Progenitor cell of endocrine pancreas (in vitro differentiated cells): ENCODE data around the gene MYOM3. TPM values are rescaled to one million over a fixed set of nuclear protein-coding genes. Genes with fewer than 3 reads are reported as not detected.

Source experiments
- DNase-seq: peaks from one replicate; pipeline ENCODE4 v3.0.0; 2021; ENCODE audit warnings: low spot score; ENCODE audit not compliant: unreplicated experiment
- H3K27ac Mint-ChIP-seq: 2 replicates; pipeline ENCODE4 v1.8.0; 2021; ENCODE audit warnings: mild to moderate bottlenecking, moderate library complexity, mixed read lengths
- H3K27me3 Mint-ChIP-seq: 2 replicates; pipeline ENCODE4 v1.8.0; 2021; ENCODE audit warnings: mixed read lengths
- H3K36me3 Mint-ChIP-seq: 2 replicates; pipeline ENCODE4 v1.8.0; 2022; ENCODE audit warnings: mixed read lengths; ENCODE audit not compliant: insufficient read depth
- H3K4me1 Mint-ChIP-seq: 2 replicates; pipeline ENCODE4 v1.8.0; 2021; ENCODE audit warnings: low read depth, mixed read lengths
- H3K4me3 Mint-ChIP-seq: 2 replicates; pipeline ENCODE4 v1.8.0; 2021; ENCODE audit warnings: low read depth, mild to moderate bottlenecking, moderate library complexity, mixed read lengths
- H3K9me3 Mint-ChIP-seq: 2 replicates; pipeline ENCODE4 v1.8.0; 2021; ENCODE audit warnings: low read depth, mixed read lengths
- total RNA-seq: library from RNA; stranded (reverse); gene quantifications from 2 replicates; pipeline ENCODE4 v1.2.1, GENCODE V29; 2021
- TF ChIP-seq, protein P1 (sequence below): fragments of 200-600 bp; sonication (generic); IDR thresholded peaks from one replicate; pipeline ENCODE4 v1.5.0; 2021; ENCODE audit warnings: antibody characterized with exemption, mild to moderate bottlenecking; ENCODE audit not compliant: unreplicated experiment

Gene MYOM3
- total RNA-seq, 1 donor from 2014 or later, result 0.84 TPM

DNA sequence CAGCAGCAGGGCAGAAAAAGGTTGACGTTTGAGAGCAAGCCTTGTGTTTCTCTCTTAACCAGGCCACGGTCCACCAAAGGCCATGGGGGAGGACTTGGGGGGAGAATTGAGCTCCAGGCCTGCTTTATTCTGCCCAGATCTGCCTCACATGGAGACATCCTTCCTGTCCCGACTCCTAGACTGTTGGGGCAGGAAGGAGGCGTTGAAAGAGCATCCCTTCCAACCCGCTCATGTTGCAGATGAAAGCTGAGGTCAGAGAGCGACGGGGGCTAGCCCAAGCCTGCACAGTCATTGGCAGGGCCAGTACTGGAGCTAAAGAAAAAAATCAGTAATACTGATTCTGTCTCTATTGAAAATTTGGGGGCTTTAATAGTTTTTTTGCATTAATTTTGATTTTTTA, 46.6 kb downstream of the MYOM3 start:
- no peak overlapping the region for H3K4me3 Mint-ChIP-seq
- H3K27ac Mint-ChIP-seq, result peak overlapping the region; percentile 33

DNA sequence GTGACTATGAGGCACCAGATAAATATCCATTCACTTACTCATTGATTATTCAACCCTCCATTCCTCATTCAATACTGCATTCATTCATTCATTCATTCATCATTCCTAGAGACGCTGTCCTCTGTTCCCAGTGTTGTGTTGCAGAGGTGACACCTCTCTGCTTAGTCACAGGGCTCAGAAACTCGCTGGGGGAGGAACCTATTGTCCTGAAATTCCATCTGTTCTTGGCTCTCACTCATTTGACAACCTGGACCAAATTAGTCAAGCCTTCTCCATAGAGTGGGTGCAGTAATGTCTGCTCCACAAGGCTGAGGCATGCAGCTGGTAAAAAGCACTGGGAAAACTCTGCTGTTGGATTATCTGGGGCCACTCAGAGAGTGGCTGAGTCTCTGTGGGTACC, 49.7 kb downstream of the MYOM3 start:
- Mint-ChIP-seq H3K27ac (no peak overlapping the region), H3K27me3 (peaks cover 6% of the 10 kb centered on the region), H3K4me1 (no peaks in the 10 kb centered on the region), H3K9me3 (peaks cover 7% of the 10 kb centered on the region), H3K36me3 (no peaks in the 10 kb centered on the region), H3K4me3 (no peak overlapping the region)
- DNase-seq, result no peak
- TF ChIP-seq, protein P1, sequence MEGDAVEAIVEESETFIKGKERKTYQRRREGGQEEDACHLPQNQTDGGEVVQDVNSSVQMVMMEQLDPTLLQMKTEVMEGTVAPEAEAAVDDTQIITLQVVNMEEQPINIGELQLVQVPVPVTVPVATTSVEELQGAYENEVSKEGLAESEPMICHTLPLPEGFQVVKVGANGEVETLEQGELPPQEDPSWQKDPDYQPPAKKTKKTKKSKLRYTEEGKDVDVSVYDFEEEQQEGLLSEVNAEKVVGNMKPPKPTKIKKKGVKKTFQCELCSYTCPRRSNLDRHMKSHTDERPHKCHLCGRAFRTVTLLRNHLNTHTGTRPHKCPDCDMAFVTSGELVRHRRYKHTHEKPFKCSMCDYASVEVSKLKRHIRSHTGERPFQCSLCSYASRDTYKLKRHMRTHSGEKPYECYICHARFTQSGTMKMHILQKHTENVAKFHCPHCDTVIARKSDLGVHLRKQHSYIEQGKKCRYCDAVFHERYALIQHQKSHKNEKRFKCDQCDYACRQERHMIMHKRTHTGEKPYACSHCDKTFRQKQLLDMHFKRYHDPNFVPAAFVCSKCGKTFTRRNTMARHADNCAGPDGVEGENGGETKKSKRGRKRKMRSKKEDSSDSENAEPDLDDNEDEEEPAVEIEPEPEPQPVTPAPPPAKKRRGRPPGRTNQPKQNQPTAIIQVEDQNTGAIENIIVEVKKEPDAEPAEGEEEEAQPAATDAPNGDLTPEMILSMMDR, result no peak

More for the DNA sequence above, 46.6 kb downstream of the MYOM3 start:
- Mint-ChIP-seq H3K27me3 (peaks cover 6% of the 10 kb centered on the region), H3K36me3 (no peaks in the 10 kb centered on the region), H3K9me3 (peaks cover 7% of the 10 kb centered on the region), H3K4me1 (no peaks in the 10 kb centered on the region)
- TF ChIP-seq, protein P1, result no peak
- DNase-seq, result no peak

DNA sequence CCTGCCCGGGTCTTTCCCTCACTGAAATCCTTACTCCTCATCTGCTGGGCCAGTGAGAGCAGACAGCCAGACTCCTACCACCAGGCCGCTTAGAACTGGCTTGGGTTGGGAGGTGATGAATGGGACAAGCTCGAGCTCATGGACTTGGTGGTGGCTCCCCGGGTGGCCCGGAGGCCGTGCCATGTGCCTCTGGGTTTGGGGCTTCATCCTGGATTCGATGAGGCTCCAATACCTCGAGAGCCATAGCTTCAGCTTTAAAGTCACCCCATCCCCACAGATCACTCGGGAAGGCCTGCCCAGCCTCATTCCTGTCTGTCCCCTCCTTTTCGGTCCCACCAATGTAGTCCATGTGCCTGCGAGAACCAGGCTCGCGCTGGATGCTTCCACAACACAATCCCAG, 51.5 kb downstream of the MYOM3 start:
- peaks cover 7% of the 10 kb centered on the region for H3K9me3 Mint-ChIP-seq
- no peak overlapping the region for H3K27ac Mint-ChIP-seq
- H3K36me3 Mint-ChIP-seq, result no peaks in the 10 kb centered on the region
- H3K4me3 Mint-ChIP-seq, result no peak overlapping the region
- H3K27me3 Mint-ChIP-seq, result no peaks in the 10 kb centered on the region
- TF ChIP-seq, protein P1, result no peak
- DNase-seq, result no peak
- no peaks in the 10 kb centered on the region for H3K4me1 Mint-ChIP-seq

DNA sequence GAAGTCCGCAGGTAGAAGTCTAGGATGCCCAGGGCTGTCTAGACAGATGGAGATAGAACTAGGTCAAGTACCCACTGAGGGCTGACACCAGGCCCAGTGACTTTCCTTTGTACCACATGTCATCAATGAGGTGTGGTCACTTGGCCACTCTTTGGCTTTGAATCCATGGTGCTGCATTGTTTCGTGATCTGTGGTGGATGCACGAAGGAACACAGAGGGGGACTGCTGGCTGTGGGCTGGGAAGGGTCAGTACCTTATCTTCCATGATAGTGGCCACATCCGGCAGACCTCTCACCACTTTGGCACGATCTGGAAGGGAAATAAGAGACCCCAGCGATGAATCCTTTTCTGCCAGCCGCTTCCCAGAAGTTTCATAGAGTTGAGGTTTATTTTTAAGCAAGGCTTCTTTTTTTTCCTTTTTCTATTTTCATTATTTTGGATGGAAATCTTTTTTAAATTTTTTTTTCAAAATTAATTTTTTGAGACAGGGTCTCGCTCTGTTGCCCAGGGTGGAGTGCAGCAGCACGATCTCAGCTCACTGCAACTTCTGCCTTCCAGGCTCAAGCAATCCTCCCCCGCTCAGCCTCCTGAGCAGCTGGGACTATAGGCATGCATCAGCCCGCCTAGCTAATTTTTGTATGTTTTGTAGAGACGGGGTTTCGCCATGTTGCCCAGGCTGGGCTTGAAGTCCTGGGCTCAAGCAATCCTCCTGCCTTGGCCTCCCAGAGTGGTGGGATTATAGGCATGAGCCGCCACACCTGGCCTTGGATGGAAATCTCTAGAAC, 53.1 kb downstream of the MYOM3 start:
- no peak overlapping the region for H3K4me3 Mint-ChIP-seq
- H3K4me1 Mint-ChIP-seq, result no peaks in the 10 kb centered on the region
- no peak for DNase-seq
- H3K27me3 Mint-ChIP-seq, result no peaks in the 10 kb centered on the region
- no peak overlapping the region for H3K27ac Mint-ChIP-seq
- H3K36me3 Mint-ChIP-seq, result no peaks in the 10 kb centered on the region
- TF ChIP-seq, protein P1, result no peak
- peaks cover 10% of the 10 kb centered on the region for H3K9me3 Mint-ChIP-seq

DNA sequence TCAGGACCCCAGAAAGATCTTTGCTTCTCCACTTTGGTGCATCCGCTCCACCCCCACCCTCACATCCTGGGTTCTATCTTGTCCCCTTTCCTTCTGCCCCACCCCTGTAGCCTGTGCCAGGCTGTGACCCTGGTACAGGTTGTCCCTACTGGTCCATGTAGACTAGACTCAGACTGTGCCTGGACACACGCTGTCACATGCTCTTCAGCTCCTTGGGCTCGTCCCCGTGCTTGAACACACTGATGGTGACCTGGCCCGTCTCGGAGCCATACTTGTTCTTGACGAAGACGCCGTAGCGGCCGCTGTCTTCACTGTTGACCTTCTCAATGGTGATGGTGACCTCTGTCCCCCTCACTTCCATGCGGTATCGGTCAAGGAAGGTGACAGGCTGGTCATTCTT, 54.8 kb downstream of the MYOM3 start:
- TF ChIP-seq, protein P1, result no peak
- peaks cover 5% of the 10 kb centered on the region for H3K9me3 Mint-ChIP-seq
- no peak for DNase-seq
- no peaks in the 10 kb centered on the region for H3K27me3 Mint-ChIP-seq
- no peaks in the 10 kb centered on the region for H3K36me3 Mint-ChIP-seq
- no peaks in the 10 kb centered on the region for H3K4me1 Mint-ChIP-seq
- H3K27ac Mint-ChIP-seq, result no peak overlapping the region
- H3K4me3 Mint-ChIP-seq, result no peak overlapping the region
